DND-41 (cell line): Measurements from ENCODE around the gene OGG1.

Source experiments
- ATAC-seq: fragments of 200-7000 bp; cut with Tn5 transposase; 3 replicates; pipeline ENCODE4 v1.9.1; 2021; ENCODE audit warnings: low read depth; ENCODE audit not compliant: insufficient read depth
- DNase-seq: peaks from one replicate; pipeline ENCODE4 v3.0.0-alpha.2; 2020
- H2AFZ ChIP-seq: 2 replicates; pipeline ENCODE4 v1.6.0; 2012; ENCODE audit warnings: low read depth, low read length
- H3K27ac ChIP-seq: 2 replicates; pipeline ENCODE4 v1.5.1; 2012; ENCODE audit warnings: low read length, inconsistent platforms
- H3K27me3 ChIP-seq: fragments of 200-600 bp; sonication (generic); 2 replicates; pipeline ENCODE4 v1.6.0; 2012; ENCODE audit warnings: low read length, mild to moderate bottlenecking, inconsistent platforms; ENCODE audit not compliant: insufficient read depth, poor library complexity
- H3K36me3 ChIP-seq: 2 replicates; pipeline ENCODE4 v1.5.1; 2012; ENCODE audit warnings: low read length, inconsistent platforms; ENCODE audit not compliant: insufficient read depth
- H3K4me1 ChIP-seq: 2 replicates; pipeline ENCODE4 v1.5.1; 2012; ENCODE audit warnings: mild to moderate bottlenecking, low read length; ENCODE audit not compliant: insufficient read depth
- H3K4me2 ChIP-seq: 2 replicates; pipeline ENCODE4 v1.6.0; 2012; ENCODE audit warnings: mild to moderate bottlenecking, moderate library complexity, low read length, inconsistent platforms; ENCODE audit not compliant: insufficient read depth
- H3K4me3 ChIP-seq, 2 experiments: fragments of 200-600 bp in 1 of 2; shearing (Covaris generic) in 1 of 2; 2 replicates each; pipeline ENCODE4 v1.5.1; 2012 to 2016; ENCODE audit warnings: inconsistent platforms in 2 of 2, low read length in 2 of 2, mild to moderate bottlenecking in 2 of 2, low read depth in 1 of 2, moderate library complexity in 1 of 2
- H3K79me2 ChIP-seq: 2 replicates; pipeline ENCODE4 v1.6.0; 2012; ENCODE audit warnings: low read length, inconsistent platforms; ENCODE audit not compliant: insufficient read depth
- H3K9ac ChIP-seq: 2 replicates; pipeline ENCODE4 v1.6.0; 2012; ENCODE audit warnings: low read depth, mild to moderate bottlenecking, inconsistent platforms, low read length, moderate library complexity
- H3K9me3 ChIP-seq: 2 replicates; pipeline ENCODE4 v1.5.1; 2012; ENCODE audit warnings: low read length, moderate library complexity, mild to moderate bottlenecking, inconsistent platforms; ENCODE audit not compliant: insufficient read depth, severe bottlenecking
- H4K20me1 ChIP-seq: 2 replicates; pipeline ENCODE4 v1.6.0; 2012; ENCODE audit warnings: low read length; ENCODE audit not compliant: insufficient read depth
- CTCF ChIP-seq: IDR thresholded peaks from 2 replicates; pipeline ENCODE4 v1.5.1; 2012; ENCODE audit warnings: borderline replicate concordance, low read length, moderate library complexity, mild to moderate bottlenecking; ENCODE audit not compliant: poor library complexity, severe bottlenecking; ENCODE audit errors: extremely low read depth
- EZH2 ChIP-seq: IDR thresholded peaks from 3 replicates; pipeline ENCODE4 v1.6.1; 2012; ENCODE audit warnings: borderline replicate concordance, low read depth, mild to moderate bottlenecking, moderate library complexity, low read length, inconsistent platforms; ENCODE audit not compliant: severe bottlenecking

OGG1 gene

GRCh38 chr3:9718118-9718517 lies 31.6 kb upstream of the OGG1 start:
- Histone ChIP-seq H2AFZ (no peak overlapping the region), H3K27me3 (no peaks in the 10 kb centered on the region), H3K9ac (no peak overlapping the region), H3K4me2 (no peak overlapping the region), H3K4me1 (no peaks in the 10 kb centered on the region), H3K36me3 (no peaks in the 10 kb centered on the region), H3K4me3 (no peak overlapping the region), H3K79me2 (no peaks in the 10 kb centered on the region), H4K20me1 (no peaks in the 10 kb centered on the region), H3K9me3 (no peaks in the 10 kb centered on the region), H3K27ac (no peak overlapping the region)
- DNase-seq (no peak), ATAC-seq (0 out of 3 replicates have a peak, but pooled peaks have one; percentile 29)
- TF ChIP-seq EZH2 (no peak), CTCF (no peak)

GRCh38 chr3:9721015-9721699 lies 28.6 kb upstream of the OGG1 start:
- H3K27ac ChIP-seq = no peak overlapping the region
- ATAC-seq = no peak
- no peak for DNase-seq
- H3K9ac ChIP-seq = no peak overlapping the region
- no peaks in the 10 kb centered on the region for H3K4me1 ChIP-seq
- H3K4me2 ChIP-seq = no peak overlapping the region
- H2AFZ ChIP-seq = no peak overlapping the region
- no peaks in the 10 kb centered on the region for H3K79me2 ChIP-seq
- H4K20me1 ChIP-seq = no peaks in the 10 kb centered on the region
- H3K9me3 ChIP-seq = no peaks in the 10 kb centered on the region
- H3K27me3 ChIP-seq = no peaks in the 10 kb centered on the region
- no peaks in the 10 kb centered on the region for H3K36me3 ChIP-seq
- TF ChIP-seq EZH2 (no peak), CTCF (no peak)
- H3K4me3 ChIP-seq = no peak overlapping the region

- Histone ChIP-seq H3K9ac (no peak overlapping the region), H3K4me1 (no peaks in the 10 kb centered on the region), H3K9me3 (no peaks in the 10 kb centered on the region), H3K27ac (no peak overlapping the region), H3K79me2 (no peaks in the 10 kb centered on the region), H3K4me3 (no peak overlapping the region), H3K27me3 (no peaks in the 10 kb centered on the region), H3K4me2 (no peak overlapping the region), H3K36me3 (no peaks in the 10 kb centered on the region), H2AFZ (no peak overlapping the region), H4K20me1 (no peaks in the 10 kb centered on the region)
- TF ChIP-seq CTCF = no peak
- no peak for TF ChIP-seq EZH2
- ATAC-seq (no peak), DNase-seq (no peak)
Observed at GRCh38 chr3:9721700-9722060, 28.1 kb upstream of the OGG1 start.
